GM20000 (cell line): Measurements from ENCODE around the gene TNFRSF8.
"Not testable (repeated sequence)": the region's sequence is repeated elsewhere in the genome, so short reads cannot be mapped to it uniquely, and the experiment has no call there.

Experiments
- DNase-seq: peaks from one replicate; pipeline ENCODE4 v3.0.0; 2012; ENCODE audit warnings: low spot score
- CTCF ChIP-seq: IDR thresholded peaks from 2 replicates; pipeline ENCODE4 v1.5.1; 2012; ENCODE audit warnings: mild to moderate bottlenecking, control low read depth; ENCODE audit errors: extremely low read depth, missing control alignments

The TNFRSF8 gene

GRCh38 chr1:12094180-12094579, 31.1 kb downstream of the TNFRSF8 start:
- no peak for DNase-seq
- TF ChIP-seq CTCF = no peak

- DNase-seq = no peak
- no peak for TF ChIP-seq CTCF
Observed at GRCh38 chr1:12095452-12096263, 32.6 kb downstream of the TNFRSF8 start.

GRCh38 chr1:12096615-12097014, 33.5 kb downstream of the TNFRSF8 start:
- no peak for DNase-seq
- no peak for TF ChIP-seq CTCF

- TF ChIP-seq CTCF = no peak
- no peak for DNase-seq
Observed at GRCh38 chr1:12097321-12097720, 34.2 kb downstream of the TNFRSF8 start.

- DNase-seq = no peak
- TF ChIP-seq CTCF = no peak
Observed at GRCh38 chr1:12098786-12099185, 35.7 kb downstream of the TNFRSF8 start.

- TF ChIP-seq CTCF = no peak
- DNase-seq = no peak
Observed at GRCh38 chr1:12099610-12100009, 36.5 kb downstream of the TNFRSF8 start.

- DNase-seq = no peak
- no peak for TF ChIP-seq CTCF
Observed at GRCh38 chr1:12100071-12100470, 37.0 kb downstream of the TNFRSF8 start.

- DNase-seq = not testable (repeated sequence)
Observed at GRCh38 chr1:12101120-12101519, 38.0 kb downstream of the TNFRSF8 start.
